Astrocyte (in vitro differentiated cells and primary cell): ENCODE data around the gene MYO5B.

Experiments used
- CTCF ChIP-seq: IDR thresholded peaks from 2 replicates; pipeline ENCODE4 v1.5.1; 2011; ENCODE audit warnings: low read depth, mild to moderate bottlenecking, inconsistent platforms, low read length, moderate library complexity; ENCODE audit not compliant: insufficient read depth
- EZH2 ChIP-seq: IDR thresholded peaks from 2 replicates; pipeline ENCODE4 v1.6.1; 2012; ENCODE audit warnings: mild to moderate bottlenecking, low read length, inconsistent platforms; ENCODE audit not compliant: insufficient read depth

GRCh38 chr18:49967636-49968313, 227.2 kb downstream of the MYO5B start:
- TF ChIP-seq CTCF (no peak), EZH2 (no peak)
